Measurements from ENCODE around the gene ACAP3. TPM values are rescaled to one million over a fixed set of nuclear protein-coding genes. Genes with fewer than 3 reads are reported as not detected.

ACAP3 gene
- total and polyA plus RNA-seq, 2 experiments from 2014 or later: 8.1 to 31.9 TPM

DNA sequence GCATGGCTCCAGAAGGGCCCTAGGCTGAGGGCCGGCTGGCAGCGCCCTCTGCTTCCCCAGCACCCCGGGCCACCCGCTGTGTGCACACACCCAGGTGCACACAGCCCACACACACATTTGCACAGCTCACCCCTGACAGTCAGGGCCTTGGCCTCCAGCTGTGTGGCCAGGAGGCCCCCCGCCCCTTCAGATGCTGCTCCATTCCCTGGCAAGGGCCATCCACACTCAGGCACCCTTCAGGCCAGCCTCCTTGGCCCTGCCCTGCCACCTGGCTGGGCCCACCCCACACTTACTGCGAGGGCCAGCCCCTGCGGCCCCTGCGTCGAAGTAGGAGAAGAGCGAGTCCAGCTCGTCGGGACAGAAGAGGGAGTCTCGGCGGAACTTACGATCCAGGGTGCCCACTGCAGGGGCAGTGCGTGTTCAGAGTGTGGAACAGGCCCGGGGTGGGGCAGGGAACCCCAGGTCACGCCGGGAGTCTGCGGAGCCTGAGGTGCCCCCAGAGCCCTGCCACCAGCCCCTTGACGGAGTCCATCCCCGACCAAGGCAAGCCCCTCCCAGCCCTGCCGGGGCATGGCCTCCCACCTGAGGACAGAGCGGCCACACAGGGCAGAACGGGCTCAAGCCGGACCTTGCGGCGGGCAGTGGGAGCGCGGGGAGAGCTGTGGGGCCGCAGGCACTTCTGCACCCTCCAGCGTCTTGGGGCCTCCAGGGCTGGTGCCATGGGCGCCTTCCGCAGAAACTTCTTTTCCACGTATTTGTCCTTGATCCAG, 12.4 kb downstream of the ACAP3 start:
- Histone ChIP-seq H4K20me1 (replicated peaks; ENCODE audit: insufficient read depth) (no peaks in the 10 kb centered on the region), H3K79me2 (replicated peaks; ENCODE audit: insufficient read depth) (no peaks in the 10 kb centered on the region), H3K9me2 (ENCODE audit: insufficient read depth) (no peaks in the 10 kb centered on the region), H3K27me3 (ENCODE audit: insufficient read depth) (no peaks in the 10 kb centered on the region), H3K27ac (ENCODE audit: low read depth) (no peak overlapping the region), H3K4me2 (no peak overlapping the region), H3K4me1 (ENCODE audit: insufficient read depth) (no peaks in the 10 kb centered on the region), H3F3A (replicated peaks; ENCODE audit: low read depth) (0 out of 2 replicates have a peak, but pooled peaks cover 9% of the 10 kb centered on the region), H3K36me3 (ENCODE audit: insufficient read depth) (no peaks in the 10 kb centered on the region), H3K4me3 (no peak overlapping the region), H2AFZ (no peak overlapping the region)
- Mint-ChIP-seq H3K27ac (no peak overlapping the region), H3K4me3 (no peak overlapping the region), H3K4me1 (peaks cover 4% of the 10 kb centered on the region; the same call in 1 of the 3 replicates), H3K9me3 (no peaks in the 10 kb centered on the region), H3K36me3 (ENCODE audit: low read depth) (no peaks in the 10 kb centered on the region), H3K27me3 (ENCODE audit: insufficient read depth, low read depth, poor library complexity) (peaks cover 6% of the 10 kb centered on the region)
- ATAC-seq (no peak), DNase-seq (ENCODE audit: low spot score) (no peak)
- TF ChIP-seq ZNF331 (CRISPR knock-in tag; IDR thresholded peaks at IDR 0.05; ENCODE audit: low read depth) (no peak), POLR2AphosphoS5 (IDR thresholded peaks at IDR 0.05; ENCODE audit: low read depth) (no peak), EZH2phosphoT487 (IDR thresholded peaks at IDR 0.05; ENCODE audit: unreplicated experiment) (no peak), JUNB (IDR thresholded peaks at IDR 0.05; ENCODE audit: unreplicated experiment) (no peak), NANOG (IDR thresholded peaks at IDR 0.05; ENCODE audit: borderline replicate concordance) (no peak), ZNF114 (CRISPR knock-in tag; IDR thresholded peaks at IDR 0.05) (no peak), EZH2 (IDR thresholded peaks at IDR 0.05; ENCODE audit: low read depth, unreplicated experiment) (no peak), STAT1 (IDR thresholded peaks at IDR 0.05; ENCODE audit: unreplicated experiment) (no peak), CREB1 (CRISPR knock-in tag; IDR thresholded peaks at IDR 0.05; ENCODE audit: low read depth) (no peak)
- TF ChIP-seq, protein P1, sequence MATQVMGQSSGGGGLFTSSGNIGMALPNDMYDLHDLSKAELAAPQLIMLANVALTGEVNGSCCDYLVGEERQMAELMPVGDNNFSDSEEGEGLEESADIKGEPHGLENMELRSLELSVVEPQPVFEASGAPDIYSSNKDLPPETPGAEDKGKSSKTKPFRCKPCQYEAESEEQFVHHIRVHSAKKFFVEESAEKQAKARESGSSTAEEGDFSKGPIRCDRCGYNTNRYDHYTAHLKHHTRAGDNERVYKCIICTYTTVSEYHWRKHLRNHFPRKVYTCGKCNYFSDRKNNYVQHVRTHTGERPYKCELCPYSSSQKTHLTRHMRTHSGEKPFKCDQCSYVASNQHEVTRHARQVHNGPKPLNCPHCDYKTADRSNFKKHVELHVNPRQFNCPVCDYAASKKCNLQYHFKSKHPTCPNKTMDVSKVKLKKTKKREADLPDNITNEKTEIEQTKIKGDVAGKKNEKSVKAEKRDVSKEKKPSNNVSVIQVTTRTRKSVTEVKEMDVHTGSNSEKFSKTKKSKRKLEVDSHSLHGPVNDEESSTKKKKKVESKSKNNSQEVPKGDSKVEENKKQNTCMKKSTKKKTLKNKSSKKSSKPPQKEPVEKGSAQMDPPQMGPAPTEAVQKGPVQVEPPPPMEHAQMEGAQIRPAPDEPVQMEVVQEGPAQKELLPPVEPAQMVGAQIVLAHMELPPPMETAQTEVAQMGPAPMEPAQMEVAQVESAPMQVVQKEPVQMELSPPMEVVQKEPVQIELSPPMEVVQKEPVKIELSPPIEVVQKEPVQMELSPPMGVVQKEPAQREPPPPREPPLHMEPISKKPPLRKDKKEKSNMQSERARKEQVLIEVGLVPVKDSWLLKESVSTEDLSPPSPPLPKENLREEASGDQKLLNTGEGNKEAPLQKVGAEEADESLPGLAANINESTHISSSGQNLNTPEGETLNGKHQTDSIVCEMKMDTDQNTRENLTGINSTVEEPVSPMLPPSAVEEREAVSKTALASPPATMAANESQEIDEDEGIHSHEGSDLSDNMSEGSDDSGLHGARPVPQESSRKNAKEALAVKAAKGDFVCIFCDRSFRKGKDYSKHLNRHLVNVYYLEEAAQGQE (IDR thresholded peaks at IDR 0.05; ENCODE audit: unreplicated experiment): no peak
- TF ChIP-seq, protein P2, sequence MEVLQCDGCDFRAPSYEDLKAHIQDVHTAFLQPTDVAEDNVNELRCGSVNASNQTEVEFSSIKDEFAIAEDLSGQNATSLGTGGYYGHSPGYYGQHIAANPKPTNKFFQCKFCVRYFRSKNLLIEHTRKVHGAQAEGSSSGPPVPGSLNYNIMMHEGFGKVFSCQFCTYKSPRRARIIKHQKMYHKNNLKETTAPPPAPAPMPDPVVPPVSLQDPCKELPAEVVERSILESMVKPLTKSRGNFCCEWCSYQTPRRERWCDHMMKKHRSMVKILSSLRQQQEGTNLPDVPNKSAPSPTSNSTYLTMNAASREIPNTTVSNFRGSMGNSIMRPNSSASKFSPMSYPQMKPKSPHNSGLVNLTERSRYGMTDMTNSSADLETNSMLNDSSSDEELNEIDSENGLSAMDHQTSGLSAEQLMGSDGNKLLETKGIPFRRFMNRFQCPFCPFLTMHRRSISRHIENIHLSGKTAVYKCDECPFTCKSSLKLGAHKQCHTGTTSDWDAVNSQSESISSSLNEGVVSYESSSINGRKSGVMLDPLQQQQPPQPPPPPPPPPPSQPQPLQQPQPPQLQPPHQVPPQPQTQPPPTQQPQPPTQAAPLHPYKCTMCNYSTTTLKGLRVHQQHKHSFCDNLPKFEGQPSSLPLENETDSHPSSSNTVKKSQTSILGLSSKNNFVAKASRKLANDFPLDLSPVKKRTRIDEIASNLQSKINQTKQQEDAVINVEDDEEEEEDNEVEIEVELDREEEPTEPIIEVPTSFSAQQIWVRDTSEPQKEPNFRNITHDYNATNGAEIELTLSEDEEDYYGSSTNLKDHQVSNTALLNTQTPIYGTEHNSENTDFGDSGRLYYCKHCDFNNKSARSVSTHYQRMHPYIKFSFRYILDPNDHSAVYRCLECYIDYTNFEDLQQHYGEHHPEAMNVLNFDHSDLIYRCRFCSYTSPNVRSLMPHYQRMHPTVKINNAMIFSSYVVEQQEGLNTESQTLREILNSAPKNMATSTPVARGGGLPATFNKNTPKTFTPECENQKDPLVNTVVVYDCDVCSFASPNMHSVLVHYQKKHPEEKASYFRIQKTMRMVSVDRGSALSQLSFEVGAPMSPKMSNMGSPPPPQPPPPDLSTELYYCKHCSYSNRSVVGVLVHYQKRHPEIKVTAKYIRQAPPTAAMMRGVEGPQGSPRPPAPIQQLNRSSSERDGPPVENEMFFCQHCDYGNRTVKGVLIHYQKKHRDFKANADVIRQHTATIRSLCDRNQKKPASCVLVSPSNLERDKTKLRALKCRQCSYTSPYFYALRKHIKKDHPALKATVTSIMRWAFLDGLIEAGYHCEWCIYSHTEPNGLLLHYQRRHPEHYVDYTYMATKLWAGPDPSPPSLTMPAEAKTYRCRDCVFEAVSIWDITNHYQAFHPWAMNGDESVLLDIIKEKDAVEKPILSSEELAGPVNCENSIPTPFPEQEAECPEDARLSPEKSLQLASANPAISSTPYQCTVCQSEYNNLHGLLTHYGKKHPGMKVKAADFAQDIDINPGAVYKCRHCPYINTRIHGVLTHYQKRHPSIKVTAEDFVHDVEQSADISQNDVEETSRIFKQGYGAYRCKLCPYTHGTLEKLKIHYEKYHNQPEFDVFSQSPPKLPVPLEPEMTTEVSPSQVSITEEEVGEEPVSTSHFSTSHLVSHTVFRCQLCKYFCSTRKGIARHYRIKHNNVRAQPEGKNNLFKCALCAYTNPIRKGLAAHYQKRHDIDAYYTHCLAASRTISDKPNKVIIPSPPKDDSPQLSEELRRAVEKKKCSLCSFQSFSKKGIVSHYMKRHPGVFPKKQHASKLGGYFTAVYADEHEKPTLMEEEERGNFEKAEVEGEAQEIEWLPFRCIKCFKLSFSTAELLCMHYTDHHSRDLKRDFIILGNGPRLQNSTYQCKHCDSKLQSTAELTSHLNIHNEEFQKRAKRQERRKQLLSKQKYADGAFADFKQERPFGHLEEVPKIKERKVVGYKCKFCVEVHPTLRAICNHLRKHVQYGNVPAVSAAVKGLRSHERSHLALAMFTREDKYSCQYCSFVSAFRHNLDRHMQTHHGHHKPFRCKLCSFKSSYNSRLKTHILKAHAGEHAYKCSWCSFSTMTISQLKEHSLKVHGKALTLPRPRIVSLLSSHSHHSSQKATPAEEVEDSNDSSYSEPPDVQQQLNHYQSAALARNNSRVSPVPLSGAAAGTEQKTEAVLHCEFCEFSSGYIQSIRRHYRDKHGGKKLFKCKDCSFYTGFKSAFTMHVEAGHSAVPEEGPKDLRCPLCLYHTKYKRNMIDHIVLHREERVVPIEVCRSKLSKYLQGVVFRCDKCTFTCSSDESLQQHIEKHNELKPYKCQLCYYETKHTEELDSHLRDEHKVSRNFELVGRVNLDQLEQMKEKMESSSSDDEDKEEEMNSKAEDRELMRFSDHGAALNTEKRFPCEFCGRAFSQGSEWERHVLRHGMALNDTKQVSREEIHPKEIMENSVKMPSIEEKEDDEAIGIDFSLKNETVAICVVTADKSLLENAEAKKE (CRISPR knock-in tag; IDR thresholded peaks at IDR 0.05): no peak
- TF ChIP-seq, protein P3, sequence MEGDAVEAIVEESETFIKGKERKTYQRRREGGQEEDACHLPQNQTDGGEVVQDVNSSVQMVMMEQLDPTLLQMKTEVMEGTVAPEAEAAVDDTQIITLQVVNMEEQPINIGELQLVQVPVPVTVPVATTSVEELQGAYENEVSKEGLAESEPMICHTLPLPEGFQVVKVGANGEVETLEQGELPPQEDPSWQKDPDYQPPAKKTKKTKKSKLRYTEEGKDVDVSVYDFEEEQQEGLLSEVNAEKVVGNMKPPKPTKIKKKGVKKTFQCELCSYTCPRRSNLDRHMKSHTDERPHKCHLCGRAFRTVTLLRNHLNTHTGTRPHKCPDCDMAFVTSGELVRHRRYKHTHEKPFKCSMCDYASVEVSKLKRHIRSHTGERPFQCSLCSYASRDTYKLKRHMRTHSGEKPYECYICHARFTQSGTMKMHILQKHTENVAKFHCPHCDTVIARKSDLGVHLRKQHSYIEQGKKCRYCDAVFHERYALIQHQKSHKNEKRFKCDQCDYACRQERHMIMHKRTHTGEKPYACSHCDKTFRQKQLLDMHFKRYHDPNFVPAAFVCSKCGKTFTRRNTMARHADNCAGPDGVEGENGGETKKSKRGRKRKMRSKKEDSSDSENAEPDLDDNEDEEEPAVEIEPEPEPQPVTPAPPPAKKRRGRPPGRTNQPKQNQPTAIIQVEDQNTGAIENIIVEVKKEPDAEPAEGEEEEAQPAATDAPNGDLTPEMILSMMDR (conservative IDR thresholded peaks at IDR 0.05; ENCODE audit: low read depth in 2 of 2): no peak
- TF ChIP-seq, protein P4, sequence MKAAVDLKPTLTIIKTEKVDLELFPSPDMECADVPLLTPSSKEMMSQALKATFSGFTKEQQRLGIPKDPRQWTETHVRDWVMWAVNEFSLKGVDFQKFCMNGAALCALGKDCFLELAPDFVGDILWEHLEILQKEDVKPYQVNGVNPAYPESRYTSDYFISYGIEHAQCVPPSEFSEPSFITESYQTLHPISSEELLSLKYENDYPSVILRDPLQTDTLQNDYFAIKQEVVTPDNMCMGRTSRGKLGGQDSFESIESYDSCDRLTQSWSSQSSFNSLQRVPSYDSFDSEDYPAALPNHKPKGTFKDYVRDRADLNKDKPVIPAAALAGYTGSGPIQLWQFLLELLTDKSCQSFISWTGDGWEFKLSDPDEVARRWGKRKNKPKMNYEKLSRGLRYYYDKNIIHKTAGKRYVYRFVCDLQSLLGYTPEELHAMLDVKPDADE (IDR thresholded peaks at IDR 0.05): no peak

Measured in GM23338 (cell line).